GM19463 (cell line): ENCODE data around the gene IL1R2.

Experiments
- ATAC-seq: cut with Tn5 transposase; IDR thresholded peaks from one replicate; pipeline ENCODE4 v1.9.1; 2021; ENCODE audit warnings: mild to moderate bottlenecking, moderate library complexity; ENCODE audit not compliant: unreplicated experiment

IL1R2 gene

GRCh38 chr2:101991721-101992145 is at the start of gene IL1R2:
Gene IL1R2, plus strand, starts transcription at chr2:101991960. Its CDS starts 16,616 bp downstream, at chr2:102008576.
- no peak for ATAC-seq

- ATAC-seq, result no peak
Measured at GRCh38 chr2:101942851-101943250, 48.9 kb upstream of the IL1R2 start.

- no peak for ATAC-seq
Measured at GRCh38 chr2:101946372-101947039, 45.3 kb upstream of the IL1R2 start.

GRCh38 chr2:101947374-101947773 is 44.4 kb upstream of the IL1R2 start:
- ATAC-seq, result no peak

GRCh38 chr2:101948625-101949155 is 43.1 kb upstream of the IL1R2 start:
- ATAC-seq, result no peak

GRCh38 chr2:101949304-101949703 is 42.5 kb upstream of the IL1R2 start:
- no peak for ATAC-seq

GRCh38 chr2:101951296-101951695 is 40.5 kb upstream of the IL1R2 start:
- ATAC-seq, result no peak

GRCh38 chr2:101952551-101952950 is 39.2 kb upstream of the IL1R2 start:
- ATAC-seq, result no peak

GRCh38 chr2:101956465-101957438 is 35.0 kb upstream of the IL1R2 start:
- no peak for ATAC-seq

GRCh38 chr2:101958061-101958460 is 33.7 kb upstream of the IL1R2 start:
- ATAC-seq, result no peak

GRCh38 chr2:101960819-101961337 is 30.9 kb upstream of the IL1R2 start:
- ATAC-seq, result no peak

GRCh38 chr2:101961338-101962191 is 30.2 kb upstream of the IL1R2 start:
- ATAC-seq, result no peak

GRCh38 chr2:101962309-101962708 is 29.5 kb upstream of the IL1R2 start:
- no peak for ATAC-seq

- no peak for ATAC-seq
Measured at GRCh38 chr2:101963198-101963597, 28.6 kb upstream of the IL1R2 start.

- ATAC-seq, result no peak
Measured at GRCh38 chr2:101967826-101968513, 23.8 kb upstream of the IL1R2 start.

- no peak for ATAC-seq
Measured at GRCh38 chr2:101969723-101970122, 22.0 kb upstream of the IL1R2 start.

- ATAC-seq, result no peak
Measured at GRCh38 chr2:101970901-101971300, 20.9 kb upstream of the IL1R2 start.

GRCh38 chr2:101971836-101972235 is 19.9 kb upstream of the IL1R2 start:
- no peak for ATAC-seq

- no peak for ATAC-seq
Measured at GRCh38 chr2:101972621-101973434, 18.9 kb upstream of the IL1R2 start.
